ENCODE results near the gene SLC30A3.
A peak's percentile ranks its signal among the peaks of the same experiment; 100 is the strongest.

Gene SLC30A3

DNA sequence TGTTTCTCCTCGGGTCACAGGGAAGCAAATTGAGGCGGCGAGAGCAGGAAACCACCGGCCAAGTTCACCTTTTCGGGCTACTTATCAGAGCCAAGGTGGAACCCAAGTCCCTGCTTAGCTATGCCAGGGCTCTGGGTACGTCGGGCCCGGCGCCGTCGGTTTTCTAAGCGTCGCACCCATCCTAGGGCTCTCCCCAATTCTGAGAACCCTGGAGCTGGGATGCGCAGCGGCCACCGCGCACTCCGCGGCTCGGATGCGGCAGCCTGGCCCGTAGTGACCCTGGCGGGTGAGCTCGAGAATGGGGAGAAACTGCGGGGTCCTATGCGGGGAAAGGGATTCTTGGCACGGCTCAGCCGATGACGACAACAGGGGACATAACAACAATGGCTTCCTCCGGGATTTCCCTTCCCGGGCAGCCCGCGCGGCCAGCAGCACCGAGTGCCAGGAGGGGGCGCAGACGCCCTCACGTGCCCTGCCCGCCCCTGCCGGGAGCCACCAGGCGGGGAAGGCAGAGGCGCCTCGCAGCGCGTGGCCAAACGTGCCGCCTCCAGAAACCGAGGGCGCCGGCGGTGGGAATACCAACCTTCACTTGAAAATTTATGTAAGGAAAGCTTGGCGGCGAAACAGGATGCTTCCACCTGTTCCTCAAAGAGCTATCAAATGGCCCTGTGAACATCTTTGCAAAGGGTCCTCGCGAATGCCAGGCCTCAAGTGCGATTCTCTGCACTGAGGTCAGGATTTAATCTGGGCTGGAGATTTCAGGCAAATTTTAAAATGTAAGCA, 2.1 kb upstream of the SLC30A3 start:
- Histone ChIP-seq H3K9me3 (ENCODE audit: control insufficient read depth, low read length) (no peaks in the 10 kb centered on the region), H3K79me2 (no peaks in the 10 kb centered on the region), H3K4me2 (ENCODE audit: low read length) (peak overlapping the region; percentile 68), H2AFZ (peak overlapping the region; percentile 84), H3K27ac (no peak overlapping the region), H3K4me1 (peaks cover 5% of the 10 kb centered on the region), H3K36me3 (ENCODE audit: control insufficient read depth, insufficient read depth, low read length) (no peaks in the 10 kb centered on the region), H3K9ac (no peak overlapping the region), H3K4me3 (ENCODE audit: low read depth, low read length) (peak overlapping the region; percentile 20), H3K27me3 (ENCODE audit: control insufficient read depth, insufficient read depth, low read length) (no peaks in the 10 kb centered on the region)
- TF ChIP-seq, protein P1, sequence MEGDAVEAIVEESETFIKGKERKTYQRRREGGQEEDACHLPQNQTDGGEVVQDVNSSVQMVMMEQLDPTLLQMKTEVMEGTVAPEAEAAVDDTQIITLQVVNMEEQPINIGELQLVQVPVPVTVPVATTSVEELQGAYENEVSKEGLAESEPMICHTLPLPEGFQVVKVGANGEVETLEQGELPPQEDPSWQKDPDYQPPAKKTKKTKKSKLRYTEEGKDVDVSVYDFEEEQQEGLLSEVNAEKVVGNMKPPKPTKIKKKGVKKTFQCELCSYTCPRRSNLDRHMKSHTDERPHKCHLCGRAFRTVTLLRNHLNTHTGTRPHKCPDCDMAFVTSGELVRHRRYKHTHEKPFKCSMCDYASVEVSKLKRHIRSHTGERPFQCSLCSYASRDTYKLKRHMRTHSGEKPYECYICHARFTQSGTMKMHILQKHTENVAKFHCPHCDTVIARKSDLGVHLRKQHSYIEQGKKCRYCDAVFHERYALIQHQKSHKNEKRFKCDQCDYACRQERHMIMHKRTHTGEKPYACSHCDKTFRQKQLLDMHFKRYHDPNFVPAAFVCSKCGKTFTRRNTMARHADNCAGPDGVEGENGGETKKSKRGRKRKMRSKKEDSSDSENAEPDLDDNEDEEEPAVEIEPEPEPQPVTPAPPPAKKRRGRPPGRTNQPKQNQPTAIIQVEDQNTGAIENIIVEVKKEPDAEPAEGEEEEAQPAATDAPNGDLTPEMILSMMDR (IDR thresholded peaks at IDR 0.05): peak; percentile 70

DNA sequence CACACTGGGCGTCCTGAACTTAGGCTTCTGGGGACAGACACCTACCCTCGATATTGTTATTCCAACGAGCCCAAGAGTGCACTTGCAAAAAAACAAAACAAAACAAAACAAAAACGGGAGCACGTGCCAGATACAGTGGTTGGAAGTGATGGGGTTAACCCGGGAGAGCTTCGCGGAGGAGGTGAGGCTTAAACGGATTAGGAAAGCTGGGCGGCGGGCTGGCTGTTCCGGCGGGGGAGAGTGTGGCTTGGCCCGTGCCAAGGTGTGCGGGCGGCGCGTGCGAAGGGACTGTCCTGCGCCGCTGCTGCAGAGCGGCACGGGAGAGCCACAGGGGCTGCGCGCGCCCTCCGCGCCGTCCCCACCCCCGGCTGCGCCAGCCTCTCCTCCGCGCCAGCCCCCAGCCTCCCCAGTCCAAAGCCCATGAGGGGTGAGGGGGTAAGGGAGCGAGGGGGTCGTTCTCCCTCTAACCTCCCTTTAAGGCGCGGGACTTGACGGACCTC, 1.5 kb upstream of the SLC30A3 start:
- H3K4me1 ChIP-seq: peaks cover 5% of the 10 kb centered on the region
- H2AFZ ChIP-seq: peak overlapping the region; percentile 84
- H3K4me3 ChIP-seq (ENCODE audit: low read depth, low read length): peak overlapping the region; percentile 20
- H3K36me3 ChIP-seq (ENCODE audit: control insufficient read depth, insufficient read depth, low read length): no peaks in the 10 kb centered on the region
- no peak overlapping the region for H3K9ac ChIP-seq
- no peaks in the 10 kb centered on the region for H3K27me3 ChIP-seq (ENCODE audit: control insufficient read depth, insufficient read depth, low read length)
- TF ChIP-seq, protein P1 (IDR thresholded peaks at IDR 0.05): no peak
- no peak overlapping the region for H3K27ac ChIP-seq
- no peaks in the 10 kb centered on the region for H3K9me3 ChIP-seq (ENCODE audit: control insufficient read depth, low read length)
- H3K4me2 ChIP-seq (ENCODE audit: low read length): peak overlapping the region; percentile 68
- H3K79me2 ChIP-seq: no peaks in the 10 kb centered on the region

DNA sequence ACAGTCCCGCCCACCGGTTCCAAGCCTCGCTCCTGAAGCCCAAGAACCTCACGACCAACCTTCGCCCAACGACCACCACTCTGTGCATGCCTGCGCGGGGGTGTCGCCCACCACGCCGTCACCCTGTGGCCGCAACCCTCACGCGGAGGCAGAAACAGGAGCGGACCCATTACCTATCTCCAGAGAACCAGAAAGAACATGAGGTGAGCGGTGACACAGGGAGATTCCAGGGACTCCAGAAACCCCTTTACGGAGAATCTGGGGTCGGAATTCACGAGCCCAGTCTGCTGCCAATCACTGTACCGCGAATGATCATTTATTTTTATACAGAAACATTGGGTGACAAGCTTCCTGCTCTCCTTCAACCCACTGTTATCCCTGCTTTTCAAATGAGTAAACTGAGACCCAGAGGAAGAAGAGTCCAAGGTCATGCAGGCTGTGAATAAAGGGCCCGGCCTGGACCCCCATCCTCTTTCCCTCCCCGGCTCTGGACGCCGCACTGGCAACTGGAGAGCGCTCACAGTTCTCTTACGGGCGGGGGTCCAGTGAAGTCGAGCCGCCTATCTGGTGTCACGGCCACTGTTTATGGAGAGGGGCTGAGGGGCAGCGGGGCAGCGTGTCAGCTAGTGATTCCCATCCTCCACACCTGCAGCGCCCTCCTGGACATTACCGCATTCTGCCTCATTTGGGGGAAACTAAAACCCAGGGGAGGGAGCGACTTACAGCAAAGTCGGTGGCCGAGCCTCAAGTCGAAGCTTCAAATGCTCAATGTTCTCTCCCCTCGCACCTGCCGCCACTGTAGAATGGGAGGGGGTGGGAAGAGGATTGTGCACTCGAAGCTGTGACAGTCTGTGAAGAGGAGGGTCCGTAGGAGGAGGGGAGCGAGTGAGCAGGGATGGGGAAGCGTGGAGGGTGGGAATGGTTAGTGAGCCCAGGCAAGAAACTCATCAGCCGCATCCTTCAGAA, 723 bp upstream of the SLC30A3 start:
- no peaks in the 10 kb centered on the region for H3K9me3 ChIP-seq (ENCODE audit: control insufficient read depth, low read length)
- H2AFZ ChIP-seq: peak overlapping the region; percentile 77
- H3K27ac ChIP-seq: no peak overlapping the region
- no peaks in the 10 kb centered on the region for H3K79me2 ChIP-seq
- peak overlapping the region; percentile 42 for H3K4me3 ChIP-seq (ENCODE audit: low read depth, low read length)
- TF ChIP-seq, protein P1 (IDR thresholded peaks at IDR 0.05): no peak
- H3K9ac ChIP-seq: no peak overlapping the region
- H3K4me1 ChIP-seq: peaks cover 5% of the 10 kb centered on the region
- no peaks in the 10 kb centered on the region for H3K36me3 ChIP-seq (ENCODE audit: control insufficient read depth, insufficient read depth, low read length)
- H3K4me2 ChIP-seq (ENCODE audit: low read length): peak overlapping the region; percentile 77
- no peaks in the 10 kb centered on the region for H3K27me3 ChIP-seq (ENCODE audit: control insufficient read depth, insufficient read depth, low read length)

DNA sequence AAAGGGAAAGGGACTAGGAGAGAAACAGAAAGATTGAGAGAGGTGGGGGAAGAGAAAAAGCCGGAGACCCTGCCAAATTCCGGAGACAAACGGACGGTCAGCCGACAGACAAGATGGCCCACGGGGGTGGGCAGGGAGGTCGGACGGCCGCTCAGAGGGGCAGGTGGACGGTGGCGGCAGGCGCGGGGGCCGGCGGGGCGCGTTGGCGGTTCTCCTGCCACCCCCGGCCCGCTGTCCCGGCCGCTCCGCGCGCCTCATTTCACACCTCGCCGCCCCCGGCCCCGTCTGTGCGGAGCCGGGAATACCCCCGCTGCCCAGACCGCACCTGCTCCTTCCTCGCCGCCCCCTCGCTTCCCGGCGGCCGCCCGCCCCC, 935 bp downstream of the SLC30A3 start:
- no peaks in the 10 kb centered on the region for H3K36me3 ChIP-seq (ENCODE audit: control insufficient read depth, insufficient read depth, low read length)
- TF ChIP-seq, protein P1 (IDR thresholded peaks at IDR 0.05): no peak
- no peaks in the 10 kb centered on the region for H3K79me2 ChIP-seq
- no peak overlapping the region for H3K4me3 ChIP-seq (ENCODE audit: low read depth, low read length)
- H3K27ac ChIP-seq: no peak overlapping the region
- no peak overlapping the region for H3K9ac ChIP-seq
- no peak overlapping the region for H3K4me2 ChIP-seq (ENCODE audit: low read length)
- peaks cover 5% of the 10 kb centered on the region for H3K4me1 ChIP-seq
- H3K27me3 ChIP-seq (ENCODE audit: control insufficient read depth, insufficient read depth, low read length): no peaks in the 10 kb centered on the region
- no peaks in the 10 kb centered on the region for H3K9me3 ChIP-seq (ENCODE audit: control insufficient read depth, low read length)
- no peak overlapping the region for H2AFZ ChIP-seq

All from parathyroid adenoma (tissue), 2 donors.